ENCODE results near the gene HRH1. TPM values are rescaled to one million over a fixed set of nuclear protein-coding genes. Genes with fewer than 3 reads are reported as not detected.

Gene HRH1
- total RNA-seq, 1 donor from 2014 or later, result not detected

Other genes with a start within 250 kb of the HRH1 start
- not detected in 2 replicates for gene SLC6A1, start 161.7 kb upstream of the HRH1 start, total RNA-seq
- 49.0 and 51.7 TPM in 2 replicates for gene ATG7, start 117.9 kb downstream of the HRH1 start, total RNA-seq